Liver (tissue), 9 donors: Measurements from ENCODE around the gene MFSD6L. TPM values are rescaled to one million over a fixed set of nuclear protein-coding genes. Genes with fewer than 3 reads are reported as not detected.

ENCODE experiments used
- DNase-seq: peaks from one replicate; pipeline ENCODE4 v3.0.0-alpha.2; 2017; ENCODE audit warnings: low spot score
- H3K27ac ChIP-seq, 2 donors: one replicate each; pipeline ENCODE4 v1.7.0; 2013; ENCODE audit warnings: inconsistent platforms in 2 of 2, low read length in 2 of 2, control low read depth in 1 of 2, low read depth in 1 of 2, mild to moderate bottlenecking in 1 of 2
- H3K27me3 ChIP-seq, 4 donors: one replicate each; pipeline versions ENCODE4 v1.6.1 to v1.7.0; 2013; ENCODE audit warnings: low read length in 3 of 4, inconsistent platforms in 1 of 4, mild to moderate bottlenecking in 1 of 4, moderate library complexity in 1 of 4; ENCODE audit not compliant: control insufficient read depth in 4 of 4, insufficient read depth in 4 of 4
- H3K36me3 ChIP-seq, 4 donors: one replicate each; pipeline versions ENCODE4 v1.6.1 to v1.7.0; 2013; ENCODE audit warnings: low read length in 3 of 4, mild to moderate bottlenecking in 3 of 4, low read depth in 1 of 4, moderate library complexity in 1 of 4; ENCODE audit not compliant: control insufficient read depth in 4 of 4, insufficient read depth in 3 of 4
- H3K4me1 ChIP-seq, 4 donors: one replicate each; pipeline versions ENCODE4 v1.6.1 to v1.7.0; 2013; ENCODE audit warnings: low read length in 3 of 4, mild to moderate bottlenecking in 3 of 4, moderate library complexity in 1 of 4; ENCODE audit not compliant: control insufficient read depth in 4 of 4, insufficient read depth in 4 of 4
- H3K4me3 ChIP-seq, 3 donors: one replicate each; pipeline versions ENCODE4 v1.6.1 to v1.7.0; 2013; ENCODE audit warnings: low read length in 3 of 3, control low read depth in 1 of 3, low read depth in 1 of 3, mild to moderate bottlenecking in 1 of 3
- H3K9ac ChIP-seq, 2 donors: one replicate each; pipeline ENCODE4 v1.7.0; 2013; ENCODE audit warnings: low read length in 2 of 2, mild to moderate bottlenecking in 2 of 2, moderate library complexity in 2 of 2, control low read depth in 1 of 2, low read depth in 1 of 2
- H3K9me3 ChIP-seq, 4 donors: one replicate each; pipeline versions ENCODE4 v1.6.1 to v1.7.0; 2013; ENCODE audit warnings: low read length in 3 of 4; ENCODE audit not compliant: control insufficient read depth in 4 of 4
- ATF3 ChIP-seq: IDR thresholded peaks from 2 replicates; pipeline ENCODE4 v1.6.1; 2016; ENCODE audit warnings: antibody characterized with exemption
- EGR1 ChIP-seq, 2 donors: IDR thresholded peaks; 2 replicates each; pipeline ENCODE4 v1.6.1; 2016 to 2018; ENCODE audit warnings: antibody characterized with exemption in 2 of 2, low read depth in 2 of 2
- FOXA1 ChIP-seq: IDR thresholded peaks from 2 replicates; pipeline ENCODE4 v1.6.1; 2016; ENCODE audit warnings: antibody characterized with exemption
- FOXA2 ChIP-seq: IDR thresholded peaks from 2 replicates; pipeline ENCODE4 v1.6.1; 2016; ENCODE audit warnings: antibody characterized with exemption
- GABPA ChIP-seq, 2 donors: IDR thresholded peaks in 1 of 2; conservative IDR thresholded peaks in 1 of 2; 2 replicates each; pipeline ENCODE4 v1.6.1; 2016; ENCODE audit warnings: antibody characterized with exemption in 2 of 2, mild to moderate bottlenecking in 1 of 2, moderate library complexity in 1 of 2
- HNF4A ChIP-seq, 2 donors: conservative IDR thresholded peaks; 2 replicates each; pipeline ENCODE4 v1.6.1; 2016; ENCODE audit warnings: antibody characterized with exemption in 2 of 2, mild to moderate bottlenecking in 2 of 2
- HNF4G ChIP-seq: IDR thresholded peaks from 2 replicates; pipeline ENCODE4 v1.6.1; 2016; ENCODE audit warnings: antibody characterized with exemption
- JUND ChIP-seq, 2 donors: IDR thresholded peaks; 2 replicates each; pipeline ENCODE4 v1.6.1; 2016; ENCODE audit warnings: antibody characterized with exemption in 2 of 2
- MAX ChIP-seq: IDR thresholded peaks from 2 replicates; pipeline ENCODE4 v1.6.1; 2016; ENCODE audit warnings: antibody characterized with exemption
- NR2F2 ChIP-seq: IDR thresholded peaks from 2 replicates; pipeline ENCODE4 v1.6.1; 2016; ENCODE audit warnings: antibody characterized with exemption
- RAD21 ChIP-seq, 2 donors: IDR thresholded peaks; 2 replicates each; pipeline ENCODE4 v1.6.1; 2016; ENCODE audit warnings: antibody characterized with exemption in 2 of 2, mild to moderate bottlenecking in 2 of 2
- RXRA ChIP-seq, 2 donors: IDR thresholded peaks; 2 replicates each; pipeline ENCODE4 v1.6.1; 2017 to 2018; ENCODE audit warnings: antibody characterized with exemption in 2 of 2, mild to moderate bottlenecking in 1 of 2
- SP1 ChIP-seq: IDR thresholded peaks from 2 replicates; pipeline ENCODE4 v1.6.1; 2018; ENCODE audit warnings: antibody characterized with exemption, mild to moderate bottlenecking
- TAF1 ChIP-seq: conservative IDR thresholded peaks from 2 replicates; pipeline ENCODE4 v1.6.1; 2016; ENCODE audit warnings: antibody characterized with exemption, mild to moderate bottlenecking
- YY1 ChIP-seq: IDR thresholded peaks from 2 replicates; pipeline ENCODE4 v1.6.1; 2016; ENCODE audit warnings: antibody characterized with exemption, mild to moderate bottlenecking
- ZBTB33 ChIP-seq: IDR thresholded peaks from 2 replicates; pipeline ENCODE4 v1.6.1; 2016; ENCODE audit warnings: antibody characterized with exemption
- WGBS: extraction: QIAGEN DNeasy Blood & Tissue Kit; methylation state at CpG from one replicate; pipeline ENCODE4 v1.1.7; 2013; 5-methylcytosine and 5-hydroxymethylcytosine counted together
- polyA plus RNA-seq, 2 donors: library from polyadenylated mRNA; stranded (reverse) in 1 of 2; unstranded in 1 of 2; fragments of 200-250 nt in 1 of 2; fragments of >200 nt in 1 of 2; fragmentation: Nextera tagmentation in 1 of 2; extraction: Ambion mirVana in 1 of 2; gene quantifications; one replicate each; pipeline versions ENCODE4 v1.2.1 to v1.2.3, GENCODE V29; 2013 to 2015
- total RNA-seq, 2 donors: library from RNA; depleted of rRNA; stranded (reverse); fragments of >200 nt; gene quantifications; one replicate each; pipeline ENCODE4 v1.2.3, GENCODE V29; 2014
- TF ChIP-seq, protein P1 (sequence below): fragments of 150-350 bp; IDR thresholded peaks from 2 replicates; pipeline ENCODE4 v1.5.1; 2017; ENCODE audit warnings: improper control_type of control experiment, low read depth, low read length; ENCODE audit not compliant: missing input control
- TF ChIP-seq, protein P2 (sequence below): IDR thresholded peaks from 2 replicates; pipeline ENCODE4 v1.6.1; 2016; ENCODE audit warnings: antibody characterized with exemption, mild to moderate bottlenecking
- donor health status: healthy.
- donor health status: healthy.
- donor health status: healthy.
- donor health status: healthy.
- donor health status: healthy.

The MFSD6L gene
- total and polyA plus RNA-seq, 4 donors = 0.03 to 0.25 (median 0.05) TPM; not detected in 1

DNA sequence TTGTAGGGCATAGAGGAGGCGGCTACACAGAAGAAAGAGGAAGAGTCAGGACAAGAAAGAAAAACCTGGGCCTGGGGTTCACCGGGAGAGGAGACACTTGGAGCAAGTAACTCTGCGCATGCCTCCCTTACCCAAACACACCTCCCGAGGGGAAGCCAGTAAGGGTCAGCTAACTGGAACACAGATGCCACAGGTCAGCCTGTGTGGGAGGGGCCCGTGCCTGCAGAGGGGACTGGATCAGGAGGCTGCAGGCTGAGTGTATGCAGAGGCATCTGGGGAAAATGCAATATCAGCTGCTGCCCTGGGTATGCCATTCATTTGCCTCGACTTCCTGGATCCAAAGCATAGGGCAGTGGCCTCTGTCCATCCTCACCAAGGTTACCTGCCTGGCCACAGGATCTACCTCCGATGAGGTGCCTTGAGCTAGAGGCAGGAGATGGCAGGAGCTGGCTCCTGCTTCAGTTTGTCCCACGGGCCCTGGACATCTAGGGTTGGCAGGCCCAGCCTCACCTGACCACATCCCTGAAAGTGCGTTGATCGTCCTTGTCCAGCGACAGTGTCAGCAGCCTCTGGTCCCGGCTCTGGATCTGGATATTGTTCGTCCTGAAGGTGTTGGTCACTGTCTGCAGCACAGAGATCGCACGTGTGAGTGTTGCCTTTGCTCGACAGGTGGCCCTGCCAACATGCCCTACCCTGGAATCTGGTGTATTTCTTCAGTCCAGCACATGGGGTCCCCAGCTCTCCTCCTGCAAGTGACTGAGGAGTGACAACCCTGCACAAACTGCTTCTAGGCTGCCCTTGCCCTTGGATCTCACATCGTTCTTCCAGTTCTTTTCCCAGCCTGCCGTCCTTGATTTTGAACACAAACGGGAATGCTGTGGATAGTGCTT, 4.6 kb upstream of the MFSD6L start:
- H3K9ac ChIP-seq = no peak overlapping the region
- DNase-seq = no peak

More for the DNA sequence above, 4.6 kb upstream of the MFSD6L start:
- WGBS = 77% methylated on average over 19 of the region's 19 CpGs
- Histone ChIP-seq H3K4me1 (peaks cover 0 to 3% (median 1%) of the 10 kb centered on the region in 4 donors), H3K9me3 (no peaks in the 10 kb centered on the region), H3K36me3 (no peaks in the 10 kb centered on the region), H3K27me3 (peaks cover 0 to 4% (median 2%) of the 10 kb centered on the region in 4 donors), H3K4me3 (no peak overlapping the region), H3K27ac (no peak overlapping the region)
- TF ChIP-seq HNF4G (no peak), ATF3 (no peak), GABPA (IDR thresholded peaks at IDR 0.05 in 1 of 2, conservative IDR thresholded peaks at IDR 0.05 in 1 of 2) (no peak), MAX (no peak), RXRA (IDR thresholded peaks at IDR 0.05) (no peak), TAF1 (no peak), SP1 (no peak), HNF4A (conservative IDR thresholded peaks at IDR 0.05) (no peak), ZBTB33 (no peak), EGR1 (IDR thresholded peaks at IDR 0.05; ENCODE audit: low read depth in 2 of 2) (no peak), FOXA1 (no peak), RAD21 (IDR thresholded peaks at IDR 0.05) (no peak), NR2F2 (no peak), FOXA2 (no peak), YY1 (no peak), JUND (IDR thresholded peaks at IDR 0.05) (no peak)
- TF ChIP-seq, protein P1, sequence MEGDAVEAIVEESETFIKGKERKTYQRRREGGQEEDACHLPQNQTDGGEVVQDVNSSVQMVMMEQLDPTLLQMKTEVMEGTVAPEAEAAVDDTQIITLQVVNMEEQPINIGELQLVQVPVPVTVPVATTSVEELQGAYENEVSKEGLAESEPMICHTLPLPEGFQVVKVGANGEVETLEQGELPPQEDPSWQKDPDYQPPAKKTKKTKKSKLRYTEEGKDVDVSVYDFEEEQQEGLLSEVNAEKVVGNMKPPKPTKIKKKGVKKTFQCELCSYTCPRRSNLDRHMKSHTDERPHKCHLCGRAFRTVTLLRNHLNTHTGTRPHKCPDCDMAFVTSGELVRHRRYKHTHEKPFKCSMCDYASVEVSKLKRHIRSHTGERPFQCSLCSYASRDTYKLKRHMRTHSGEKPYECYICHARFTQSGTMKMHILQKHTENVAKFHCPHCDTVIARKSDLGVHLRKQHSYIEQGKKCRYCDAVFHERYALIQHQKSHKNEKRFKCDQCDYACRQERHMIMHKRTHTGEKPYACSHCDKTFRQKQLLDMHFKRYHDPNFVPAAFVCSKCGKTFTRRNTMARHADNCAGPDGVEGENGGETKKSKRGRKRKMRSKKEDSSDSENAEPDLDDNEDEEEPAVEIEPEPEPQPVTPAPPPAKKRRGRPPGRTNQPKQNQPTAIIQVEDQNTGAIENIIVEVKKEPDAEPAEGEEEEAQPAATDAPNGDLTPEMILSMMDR = no peak
- TF ChIP-seq, protein P2, sequence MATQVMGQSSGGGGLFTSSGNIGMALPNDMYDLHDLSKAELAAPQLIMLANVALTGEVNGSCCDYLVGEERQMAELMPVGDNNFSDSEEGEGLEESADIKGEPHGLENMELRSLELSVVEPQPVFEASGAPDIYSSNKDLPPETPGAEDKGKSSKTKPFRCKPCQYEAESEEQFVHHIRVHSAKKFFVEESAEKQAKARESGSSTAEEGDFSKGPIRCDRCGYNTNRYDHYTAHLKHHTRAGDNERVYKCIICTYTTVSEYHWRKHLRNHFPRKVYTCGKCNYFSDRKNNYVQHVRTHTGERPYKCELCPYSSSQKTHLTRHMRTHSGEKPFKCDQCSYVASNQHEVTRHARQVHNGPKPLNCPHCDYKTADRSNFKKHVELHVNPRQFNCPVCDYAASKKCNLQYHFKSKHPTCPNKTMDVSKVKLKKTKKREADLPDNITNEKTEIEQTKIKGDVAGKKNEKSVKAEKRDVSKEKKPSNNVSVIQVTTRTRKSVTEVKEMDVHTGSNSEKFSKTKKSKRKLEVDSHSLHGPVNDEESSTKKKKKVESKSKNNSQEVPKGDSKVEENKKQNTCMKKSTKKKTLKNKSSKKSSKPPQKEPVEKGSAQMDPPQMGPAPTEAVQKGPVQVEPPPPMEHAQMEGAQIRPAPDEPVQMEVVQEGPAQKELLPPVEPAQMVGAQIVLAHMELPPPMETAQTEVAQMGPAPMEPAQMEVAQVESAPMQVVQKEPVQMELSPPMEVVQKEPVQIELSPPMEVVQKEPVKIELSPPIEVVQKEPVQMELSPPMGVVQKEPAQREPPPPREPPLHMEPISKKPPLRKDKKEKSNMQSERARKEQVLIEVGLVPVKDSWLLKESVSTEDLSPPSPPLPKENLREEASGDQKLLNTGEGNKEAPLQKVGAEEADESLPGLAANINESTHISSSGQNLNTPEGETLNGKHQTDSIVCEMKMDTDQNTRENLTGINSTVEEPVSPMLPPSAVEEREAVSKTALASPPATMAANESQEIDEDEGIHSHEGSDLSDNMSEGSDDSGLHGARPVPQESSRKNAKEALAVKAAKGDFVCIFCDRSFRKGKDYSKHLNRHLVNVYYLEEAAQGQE = no peak
